HepG2 (cell line): ENCODE results near the gene ARRDC1. TPM values are rescaled to one million over a fixed set of nuclear protein-coding genes. Genes with fewer than 3 reads are reported as not detected.
A peak's percentile ranks its signal among the peaks of the same experiment; 100 is the strongest.

Experiments
- DMAP1 ChIP-seq: IDR thresholded peaks from 2 replicates; pipeline ENCODE4 v1.6.1; 2016
- EP300 ChIP-seq, 3 experiments: sonication (generic) in 1 of 3; formaldehyde crosslinking in 1 of 3; IDR thresholded peaks; 2 replicates each; pipeline versions ENCODE4 v1.5.1 to v1.6.1; 2011 to 2020; ENCODE audit warnings: low read depth in 2 of 3, low read length in 2 of 3, borderline replicate concordance in 1 of 3, improper control_type of control experiment in 1 of 3, mild to moderate bottlenecking in 1 of 3, missing genetic modification reagents in 1 of 3, moderate library complexity in 1 of 3
- FOXO1 ChIP-seq: sonication (generic); formaldehyde crosslinking; IDR thresholded peaks from 2 replicates; pipeline ENCODE4 v1.4.0; 2020; ENCODE audit warnings: missing genetic modification reagents
- NBN ChIP-seq: fragments of 450-650 bp; conservative IDR thresholded peaks from 2 replicates; pipeline ENCODE4 v1.6.1; 2017
- SCMH1 ChIP-seq: sonication (generic); formaldehyde crosslinking; IDR thresholded peaks from 2 replicates; pipeline ENCODE4 v1.9.0; 2021; ENCODE audit warnings: missing genetic modification reagents, mild to moderate bottlenecking, borderline replicate concordance
- ZBTB14 ChIP-seq: sonication (generic); formaldehyde crosslinking; IDR thresholded peaks from 2 replicates; pipeline ENCODE4 v1.4.0; 2020; ENCODE audit warnings: missing genetic modification reagents
- ZBTB39 ChIP-seq: sonication (generic); formaldehyde crosslinking; IDR thresholded peaks from 2 replicates; pipeline ENCODE4 v1.5.0; 2020; ENCODE audit warnings: missing genetic modification reagents
- ZEB1 ChIP-seq: IDR thresholded peaks from 2 replicates; pipeline ENCODE4 v1.6.1; 2012; ENCODE audit warnings: mild to moderate bottlenecking, low read depth, inconsistent platforms; ENCODE audit not compliant: insufficient replicate concordance
- ZFX ChIP-seq: sonication (generic); formaldehyde crosslinking; IDR thresholded peaks from 2 replicates; pipeline ENCODE4 v1.4.0; 2020; ENCODE audit warnings: mild to moderate bottlenecking, low read depth, missing genetic modification reagents, moderate library complexity
- ZHX2 ChIP-seq, 2 experiments: sonication (generic) in 1 of 2; formaldehyde crosslinking in 1 of 2; IDR thresholded peaks; 2 replicates each; pipeline versions ENCODE4 v1.6.1 to v1.9.0; 2014 to 2022; ENCODE audit warnings: antibody characterized with exemption in 1 of 2, borderline replicate concordance in 1 of 2, inconsistent platforms in 1 of 2, low read depth in 1 of 2, missing genetic modification reagents in 1 of 2
- ZNF235 ChIP-seq: sonication (generic); formaldehyde crosslinking; IDR thresholded peaks from 2 replicates; pipeline ENCODE4 v1.8.1; 2023; ENCODE audit warnings: mild to moderate bottlenecking, missing genetic modification reagents, borderline replicate concordance
- ZNF281 ChIP-seq: sonication (generic); formaldehyde crosslinking; IDR thresholded peaks from 2 replicates; pipeline ENCODE4 v1.4.0; 2020; ENCODE audit warnings: missing genetic modification reagents, borderline replicate concordance
- polyA plus RNA-seq, 8 experiments: library from polyadenylated mRNA; depleted of rRNA in 3 of 8; stranded (reverse) in 7 of 8; unstranded in 1 of 8; fragments of >200 nt; fragmentation: Illumina TruSeq in 4 of 8; extraction: Trizol in 4 of 8; gene quantifications; 2 replicates each; pipeline versions ENCODE4 v1.2.1 to v1.2.3, GENCODE V29; 2011 to 2016; ENCODE audit warnings: low read depth in 4 of 8, missing spikeins in 1 of 8, mixed read lengths in 1 of 8; ENCODE audit not compliant: insufficient read depth in 1 of 8
- total RNA-seq, 5 experiments: library from RNA; depleted of rRNA; stranded (reverse); fragments of >200 nt; fragmentation: Illumina TruSeq; extraction: Trizol; gene quantifications; 2 replicates each; pipeline ENCODE4 v1.2.3, GENCODE V29; 2016; ENCODE audit warnings: low read depth in 1 of 5

Gene ARRDC1
- total and polyA plus RNA-seq, 2 of the 13 experiments (the other 11 are each of a cell fraction or from before 2014, with no cell fraction given), result 21.7 to 44.4 TPM

- TF ChIP-seq ZBTB14 (CRISPR knock-in tag) (peak; percentile 60), ZBTB39 (CRISPR knock-in tag) (no peak), ZHX2 (IDR thresholded peaks at IDR 0.05; ENCODE audit: low read depth) (no peak), ZHX2 (CRISPR knock-in tag; IDR thresholded peaks at IDR 0.05; ENCODE audit: borderline replicate concordance) (no peak), EP300 (IDR thresholded peaks at IDR 0.05; ENCODE audit: low read depth in 2 of 2, low read length in 2 of 2) (no peak), EP300 (CRISPR knock-in tag; IDR thresholded peaks at IDR 0.05; ENCODE audit: borderline replicate concordance) (no peak), SCMH1 (CRISPR knock-in tag) (no peak), ZNF235 (CRISPR knock-in tag) (peak; percentile 45; the same call in 1 of the 2 replicates), ZNF281 (peak; percentile 70; the same call in 1 of the 2 replicates), FOXO1 (no peak), ZFX (CRISPR knock-in tag) (peak; percentile 48), ZEB1 (no peak), DMAP1 (CRISPR knock-in tag) (0 out of 2 replicates have a peak, but pooled peaks have one; percentile 27), NBN (no peak)
These were observed 14.8 kb upstream of the ARRDC1 start, which contains the start of gene ZMYND19 (continued) for GRCh38 chr9:137590469-137591383.
